Liver (tissue), 9 donors: ENCODE measurements around the gene CITED2. TPM values are rescaled to one million over a fixed set of nuclear protein-coding genes. Genes with fewer than 3 reads are reported as not detected.

Source experiments
- DNase-seq: peaks from one replicate; pipeline ENCODE4 v3.0.0-alpha.2; 2017; ENCODE audit warnings: low spot score
- H3K27ac ChIP-seq, 2 donors: one replicate each; pipeline ENCODE4 v1.7.0; 2013; ENCODE audit warnings: inconsistent platforms in 2 of 2, low read length in 2 of 2, control low read depth in 1 of 2, low read depth in 1 of 2, mild to moderate bottlenecking in 1 of 2
- H3K27me3 ChIP-seq, 4 donors: one replicate each; pipeline versions ENCODE4 v1.6.1 to v1.7.0; 2013; ENCODE audit warnings: low read length in 3 of 4, inconsistent platforms in 1 of 4, mild to moderate bottlenecking in 1 of 4, moderate library complexity in 1 of 4; ENCODE audit not compliant: control insufficient read depth in 4 of 4, insufficient read depth in 4 of 4
- H3K36me3 ChIP-seq, 4 donors: one replicate each; pipeline versions ENCODE4 v1.6.1 to v1.7.0; 2013; ENCODE audit warnings: low read length in 3 of 4, mild to moderate bottlenecking in 3 of 4, low read depth in 1 of 4, moderate library complexity in 1 of 4; ENCODE audit not compliant: control insufficient read depth in 4 of 4, insufficient read depth in 3 of 4
- H3K4me1 ChIP-seq, 4 donors: one replicate each; pipeline versions ENCODE4 v1.6.1 to v1.7.0; 2013; ENCODE audit warnings: low read length in 3 of 4, mild to moderate bottlenecking in 3 of 4, moderate library complexity in 1 of 4; ENCODE audit not compliant: control insufficient read depth in 4 of 4, insufficient read depth in 4 of 4
- H3K4me3 ChIP-seq, 3 donors: one replicate each; pipeline versions ENCODE4 v1.6.1 to v1.7.0; 2013; ENCODE audit warnings: low read length in 3 of 3, control low read depth in 1 of 3, low read depth in 1 of 3, mild to moderate bottlenecking in 1 of 3
- H3K9ac ChIP-seq, 2 donors: one replicate each; pipeline ENCODE4 v1.7.0; 2013; ENCODE audit warnings: low read length in 2 of 2, mild to moderate bottlenecking in 2 of 2, moderate library complexity in 2 of 2, control low read depth in 1 of 2, low read depth in 1 of 2
- H3K9me3 ChIP-seq, 4 donors: one replicate each; pipeline versions ENCODE4 v1.6.1 to v1.7.0; 2013; ENCODE audit warnings: low read length in 3 of 4; ENCODE audit not compliant: control insufficient read depth in 4 of 4
- ATF3 ChIP-seq: IDR thresholded peaks from 2 replicates; pipeline ENCODE4 v1.6.1; 2016; ENCODE audit warnings: antibody characterized with exemption
- CTCF ChIP-seq: fragments of 150-350 bp; IDR thresholded peaks from 2 replicates; pipeline ENCODE4 v1.5.1; 2017; ENCODE audit warnings: improper control_type of control experiment, low read depth, low read length; ENCODE audit not compliant: missing input control
- EGR1 ChIP-seq, 2 donors: IDR thresholded peaks; 2 replicates each; pipeline ENCODE4 v1.6.1; 2016 to 2018; ENCODE audit warnings: antibody characterized with exemption in 2 of 2, low read depth in 2 of 2
- FOXA1 ChIP-seq: IDR thresholded peaks from 2 replicates; pipeline ENCODE4 v1.6.1; 2016; ENCODE audit warnings: antibody characterized with exemption
- FOXA2 ChIP-seq: IDR thresholded peaks from 2 replicates; pipeline ENCODE4 v1.6.1; 2016; ENCODE audit warnings: antibody characterized with exemption
- GABPA ChIP-seq, 2 donors: IDR thresholded peaks in 1 of 2; conservative IDR thresholded peaks in 1 of 2; 2 replicates each; pipeline ENCODE4 v1.6.1; 2016; ENCODE audit warnings: antibody characterized with exemption in 2 of 2, mild to moderate bottlenecking in 1 of 2, moderate library complexity in 1 of 2
- HNF4A ChIP-seq, 2 donors: conservative IDR thresholded peaks; 2 replicates each; pipeline ENCODE4 v1.6.1; 2016; ENCODE audit warnings: antibody characterized with exemption in 2 of 2, mild to moderate bottlenecking in 2 of 2
- HNF4G ChIP-seq: IDR thresholded peaks from 2 replicates; pipeline ENCODE4 v1.6.1; 2016; ENCODE audit warnings: antibody characterized with exemption
- JUND ChIP-seq, 2 donors: IDR thresholded peaks; 2 replicates each; pipeline ENCODE4 v1.6.1; 2016; ENCODE audit warnings: antibody characterized with exemption in 2 of 2
- MAX ChIP-seq: IDR thresholded peaks from 2 replicates; pipeline ENCODE4 v1.6.1; 2016; ENCODE audit warnings: antibody characterized with exemption
- NR2F2 ChIP-seq: IDR thresholded peaks from 2 replicates; pipeline ENCODE4 v1.6.1; 2016; ENCODE audit warnings: antibody characterized with exemption
- RAD21 ChIP-seq, 2 donors: IDR thresholded peaks; 2 replicates each; pipeline ENCODE4 v1.6.1; 2016; ENCODE audit warnings: antibody characterized with exemption in 2 of 2, mild to moderate bottlenecking in 2 of 2
- REST ChIP-seq: IDR thresholded peaks from 2 replicates; pipeline ENCODE4 v1.6.1; 2016; ENCODE audit warnings: antibody characterized with exemption, mild to moderate bottlenecking
- RXRA ChIP-seq, 2 donors: IDR thresholded peaks; 2 replicates each; pipeline ENCODE4 v1.6.1; 2017 to 2018; ENCODE audit warnings: antibody characterized with exemption in 2 of 2, mild to moderate bottlenecking in 1 of 2
- SP1 ChIP-seq: IDR thresholded peaks from 2 replicates; pipeline ENCODE4 v1.6.1; 2018; ENCODE audit warnings: antibody characterized with exemption, mild to moderate bottlenecking
- TAF1 ChIP-seq: conservative IDR thresholded peaks from 2 replicates; pipeline ENCODE4 v1.6.1; 2016; ENCODE audit warnings: antibody characterized with exemption, mild to moderate bottlenecking
- YY1 ChIP-seq: IDR thresholded peaks from 2 replicates; pipeline ENCODE4 v1.6.1; 2016; ENCODE audit warnings: antibody characterized with exemption, mild to moderate bottlenecking
- ZBTB33 ChIP-seq: IDR thresholded peaks from 2 replicates; pipeline ENCODE4 v1.6.1; 2016; ENCODE audit warnings: antibody characterized with exemption
- WGBS: extraction: QIAGEN DNeasy Blood & Tissue Kit; methylation state at CpG from one replicate; pipeline ENCODE4 v1.1.7; 2013; 5-methylcytosine and 5-hydroxymethylcytosine counted together
- polyA plus RNA-seq, 2 donors: library from polyadenylated mRNA; stranded (reverse) in 1 of 2; unstranded in 1 of 2; fragments of 200-250 nt in 1 of 2; fragments of >200 nt in 1 of 2; fragmentation: Nextera tagmentation in 1 of 2; extraction: Ambion mirVana in 1 of 2; gene quantifications; one replicate each; pipeline versions ENCODE4 v1.2.1 to v1.2.3, GENCODE V29; 2013 to 2015
- total RNA-seq, 2 donors: library from RNA; depleted of rRNA; stranded (reverse); fragments of >200 nt; gene quantifications; one replicate each; pipeline ENCODE4 v1.2.3, GENCODE V29; 2014
- donor health status: healthy.
- donor health status: healthy.
- donor health status: healthy.
- donor health status: healthy.
- donor health status: healthy.

The CITED2 gene
- total and polyA plus RNA-seq, 4 donors, result 9.9 to 57.1 (median 22.5) TPM

- H3K27ac ChIP-seq, result peak overlapping the region; percentile 99 to 100
- peaks cover 0 to 6% (median 0%) of the 10 kb centered on the region in 4 donors for H3K36me3 ChIP-seq
- TF ChIP-seq TAF1 (peak; percentile 60), ZBTB33 (peak; percentile 69), EGR1 (IDR thresholded peaks at IDR 0.05; ENCODE audit: low read depth in 2 of 2) (peak in 1 of 2 donors; percentile 58), RXRA (IDR thresholded peaks at IDR 0.05) (peak; percentile 78 to 86), HNF4G (peak; percentile 35), HNF4A (conservative IDR thresholded peaks at IDR 0.05) (peak; percentile 75), SP1 (peak; percentile 92), YY1 (peak; percentile 73), FOXA1 (peak; percentile 81), GABPA (IDR thresholded peaks at IDR 0.05 in 1 of 2, conservative IDR thresholded peaks at IDR 0.05 in 1 of 2) (no peak), MAX (peak; percentile 66), ATF3 (no peak), CTCF (no peak), JUND (IDR thresholded peaks at IDR 0.05) (peak; percentile 68 to 84), NR2F2 (peak; percentile 45), REST (peak; percentile 65), FOXA2 (peak; percentile 88), RAD21 (IDR thresholded peaks at IDR 0.05) (peak; percentile 66 to 79)
- peak overlapping the region; percentile 81 to 95 for H3K9ac ChIP-seq
- WGBS, result under 1% methylated on average over 44 of the region's 44 CpGs
- H3K4me1 ChIP-seq, result peaks cover 3 to 27% (median 20%) of the 10 kb centered on the region in 4 donors
- H3K9me3 ChIP-seq, result no peaks in the 10 kb centered on the region
- H3K27me3 ChIP-seq, result no peaks in the 10 kb centered on the region
- peak overlapping the region; percentile 65 to 98 (median 70) for H3K4me3 ChIP-seq
- peak; percentile 93 for DNase-seq
Measured at GRCh38 chr6:139375226-139376016, 973 bp upstream of the CITED2 start.
